ENCODE data around the gene ATG5. TPM values are rescaled to one million over a fixed set of nuclear protein-coding genes. Genes with fewer than 3 reads are reported as not detected.

Gene ATG5
- total and polyA plus RNA-seq, 12 donors = 20.1 to 65.9 (median 41.9) TPM

DNA sequence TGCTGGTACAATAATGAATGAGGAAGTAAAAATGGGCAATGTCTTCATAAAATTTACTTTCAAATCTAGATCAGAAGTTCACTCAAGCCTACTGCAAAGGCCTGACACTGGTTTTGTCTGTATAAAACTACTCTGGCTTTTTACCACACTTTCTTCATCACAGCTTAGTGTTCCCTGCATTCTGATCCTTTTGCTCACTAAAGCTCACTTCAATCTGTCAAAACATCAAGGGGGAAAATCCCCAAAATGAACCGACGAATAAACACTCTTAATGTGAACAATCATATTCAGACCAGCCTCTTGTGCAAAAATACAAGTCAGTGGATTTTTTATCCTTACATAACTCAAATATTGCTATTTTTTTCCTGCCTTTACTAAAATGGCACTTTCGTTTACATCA lies 140.9 kb downstream of the ATG5 start:
- H3K9me3 ChIP-seq (replicated peaks in 1 of 3) = no peaks in the 10 kb centered on the region
- 79 to 97% (median 96%) methylated on average over 3 of the region's 3 CpGs for WGBS, 4 donors
- H3K4me1 ChIP-seq (replicated peaks in 1 of 2) = no peaks in the 10 kb centered on the region
- TF ChIP-seq POLR2A (IDR thresholded peaks at IDR 0.05) = no peak
- TF ChIP-seq, protein P1, sequence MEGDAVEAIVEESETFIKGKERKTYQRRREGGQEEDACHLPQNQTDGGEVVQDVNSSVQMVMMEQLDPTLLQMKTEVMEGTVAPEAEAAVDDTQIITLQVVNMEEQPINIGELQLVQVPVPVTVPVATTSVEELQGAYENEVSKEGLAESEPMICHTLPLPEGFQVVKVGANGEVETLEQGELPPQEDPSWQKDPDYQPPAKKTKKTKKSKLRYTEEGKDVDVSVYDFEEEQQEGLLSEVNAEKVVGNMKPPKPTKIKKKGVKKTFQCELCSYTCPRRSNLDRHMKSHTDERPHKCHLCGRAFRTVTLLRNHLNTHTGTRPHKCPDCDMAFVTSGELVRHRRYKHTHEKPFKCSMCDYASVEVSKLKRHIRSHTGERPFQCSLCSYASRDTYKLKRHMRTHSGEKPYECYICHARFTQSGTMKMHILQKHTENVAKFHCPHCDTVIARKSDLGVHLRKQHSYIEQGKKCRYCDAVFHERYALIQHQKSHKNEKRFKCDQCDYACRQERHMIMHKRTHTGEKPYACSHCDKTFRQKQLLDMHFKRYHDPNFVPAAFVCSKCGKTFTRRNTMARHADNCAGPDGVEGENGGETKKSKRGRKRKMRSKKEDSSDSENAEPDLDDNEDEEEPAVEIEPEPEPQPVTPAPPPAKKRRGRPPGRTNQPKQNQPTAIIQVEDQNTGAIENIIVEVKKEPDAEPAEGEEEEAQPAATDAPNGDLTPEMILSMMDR (IDR thresholded peaks at IDR 0.05) = no peak
- no peak overlapping the region for H3K4me3 ChIP-seq
- no peak overlapping the region for H3K27ac ChIP-seq
- no peaks in the 10 kb centered on the region for H3K36me3 ChIP-seq (replicated peaks in 1 of 2)
- H3K27me3 ChIP-seq = no peaks in the 10 kb centered on the region
- no peak for DNase-seq
- intact Hi-C loops (cut with DNase I) = no loop called here

DNA sequence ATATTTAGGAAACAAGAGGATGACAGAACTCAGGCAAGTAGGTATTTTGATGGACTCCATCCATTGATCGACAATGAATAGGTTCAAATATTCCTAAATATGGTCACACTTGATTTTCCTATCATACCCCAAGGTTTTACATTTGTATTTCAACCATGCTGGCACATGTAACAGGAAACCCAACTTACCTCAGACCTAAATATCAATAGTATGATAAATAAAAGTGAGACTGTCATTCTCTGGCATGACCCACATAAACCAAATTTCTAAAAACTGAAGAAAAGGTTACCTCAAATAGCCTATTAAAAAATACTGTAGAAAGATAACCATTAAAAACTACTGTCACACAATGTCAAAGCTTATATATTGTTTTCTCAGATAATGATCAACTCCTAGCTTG lies 142.1 kb downstream of the ATG5 start:
- intact Hi-C loops (cut with DNase I) = no loop called here
- DNase-seq = no peak
- no peaks in the 10 kb centered on the region for H3K9me3 ChIP-seq (replicated peaks in 1 of 3)
- TF ChIP-seq, protein P1 (IDR thresholded peaks at IDR 0.05) = no peak
- TF ChIP-seq POLR2A (IDR thresholded peaks at IDR 0.05) = no peak
- H3K4me3 ChIP-seq = no peak overlapping the region
- no peaks in the 10 kb centered on the region for H3K27me3 ChIP-seq
- H3K4me1 ChIP-seq (replicated peaks in 1 of 2) = no peaks in the 10 kb centered on the region
- H3K27ac ChIP-seq = no peak overlapping the region
- 89 to 97% (median 94%) methylated on average over 1 of the region's 1 CpG for WGBS, 4 donors
- no peaks in the 10 kb centered on the region for H3K36me3 ChIP-seq (replicated peaks in 1 of 2)

DNA sequence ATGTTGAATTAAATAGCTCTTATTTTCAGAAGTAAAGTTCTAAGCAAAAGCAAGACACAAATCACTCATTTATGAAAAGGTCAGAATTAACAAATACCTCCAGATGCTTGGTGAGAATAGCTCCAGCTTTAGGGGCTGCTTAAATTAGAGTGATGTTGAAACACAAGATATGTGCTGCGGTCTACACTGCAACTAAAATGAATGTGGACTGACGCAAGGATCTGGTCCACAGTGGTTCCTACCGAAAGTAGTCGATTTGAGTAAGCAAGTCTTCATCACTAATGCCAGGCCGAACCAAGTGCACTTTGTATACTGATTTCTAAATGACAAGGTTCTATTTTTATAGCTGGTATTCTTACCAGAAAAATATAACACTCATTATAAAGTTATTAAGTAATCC lies 143.1 kb downstream of the ATG5 start:
- intact Hi-C loops (cut with DNase I) = no loop called here
- Histone ChIP-seq H3K27me3 (no peaks in the 10 kb centered on the region), H3K36me3 (replicated peaks in 1 of 2) (no peaks in the 10 kb centered on the region), H3K4me1 (replicated peaks in 1 of 2) (no peaks in the 10 kb centered on the region), H3K9me3 (replicated peaks in 1 of 3) (no peaks in the 10 kb centered on the region), H3K27ac (no peak overlapping the region), H3K4me3 (no peak overlapping the region)
- WGBS, 4 donors = 91 to 97% (median 95%) methylated on average over 5 of the region's 5 CpGs
- no peak for TF ChIP-seq POLR2A (IDR thresholded peaks at IDR 0.05)
- TF ChIP-seq, protein P1 (IDR thresholded peaks at IDR 0.05) = no peak
- DNase-seq = no peak

DNA sequence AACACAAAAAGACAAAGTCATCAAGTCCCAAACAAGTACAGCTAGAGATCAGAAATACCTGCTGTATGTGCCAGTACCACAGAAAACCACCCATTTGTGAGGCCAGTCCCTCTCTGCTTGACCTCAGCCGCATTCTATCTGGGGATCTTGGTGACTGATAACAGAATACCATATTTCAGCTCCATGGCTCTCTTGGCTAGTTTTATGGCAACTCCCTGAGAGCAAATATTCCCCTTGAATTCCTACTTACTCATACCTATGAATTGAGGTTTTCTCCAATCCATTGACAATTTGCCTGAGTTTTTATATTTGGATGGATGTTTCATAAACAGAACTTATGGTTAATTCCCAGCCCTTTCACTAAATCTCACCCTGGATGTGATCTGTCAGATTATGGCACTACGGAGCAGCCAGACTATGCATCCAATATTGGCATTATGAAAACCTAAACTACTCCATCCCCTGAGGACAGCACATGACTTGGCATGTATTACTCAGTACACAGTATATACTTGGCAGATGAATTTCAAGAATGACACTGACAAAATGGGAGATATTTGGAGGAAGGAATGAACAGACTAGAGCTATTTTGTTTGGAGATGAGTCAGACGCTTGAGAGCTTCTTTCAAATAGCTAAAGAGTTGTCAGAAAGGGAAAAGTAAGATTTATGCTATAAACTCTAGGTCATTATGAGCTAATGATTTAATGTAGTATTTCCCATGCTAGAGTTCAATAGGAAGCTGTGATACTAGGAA lies 143.7 kb downstream of the ATG5 start:
- intact Hi-C loops (cut with DNase I) = no loop called here
- DNase-seq = no peak
- TF ChIP-seq, protein P1 (IDR thresholded peaks at IDR 0.05) = no peak
- TF ChIP-seq POLR2A (IDR thresholded peaks at IDR 0.05) = no peak
- Histone ChIP-seq H3K9me3 (replicated peaks in 1 of 3) (no peaks in the 10 kb centered on the region), H3K27ac (no peak overlapping the region), H3K4me1 (replicated peaks in 1 of 2) (no peaks in the 10 kb centered on the region), H3K27me3 (no peaks in the 10 kb centered on the region), H3K4me3 (no peak overlapping the region), H3K36me3 (replicated peaks in 1 of 2) (no peaks in the 10 kb centered on the region)
- 76 to 84% (median 81%) methylated on average over 3 of the region's 3 CpGs for WGBS, 4 donors
